ENCODE data around the gene BEGAIN. TPM values are rescaled to one million over a fixed set of nuclear protein-coding genes. Genes with fewer than 3 reads are reported as not detected.

Gene BEGAIN
- total RNA-seq, 1 experiment from 2014 or later = not detected

DNA sequence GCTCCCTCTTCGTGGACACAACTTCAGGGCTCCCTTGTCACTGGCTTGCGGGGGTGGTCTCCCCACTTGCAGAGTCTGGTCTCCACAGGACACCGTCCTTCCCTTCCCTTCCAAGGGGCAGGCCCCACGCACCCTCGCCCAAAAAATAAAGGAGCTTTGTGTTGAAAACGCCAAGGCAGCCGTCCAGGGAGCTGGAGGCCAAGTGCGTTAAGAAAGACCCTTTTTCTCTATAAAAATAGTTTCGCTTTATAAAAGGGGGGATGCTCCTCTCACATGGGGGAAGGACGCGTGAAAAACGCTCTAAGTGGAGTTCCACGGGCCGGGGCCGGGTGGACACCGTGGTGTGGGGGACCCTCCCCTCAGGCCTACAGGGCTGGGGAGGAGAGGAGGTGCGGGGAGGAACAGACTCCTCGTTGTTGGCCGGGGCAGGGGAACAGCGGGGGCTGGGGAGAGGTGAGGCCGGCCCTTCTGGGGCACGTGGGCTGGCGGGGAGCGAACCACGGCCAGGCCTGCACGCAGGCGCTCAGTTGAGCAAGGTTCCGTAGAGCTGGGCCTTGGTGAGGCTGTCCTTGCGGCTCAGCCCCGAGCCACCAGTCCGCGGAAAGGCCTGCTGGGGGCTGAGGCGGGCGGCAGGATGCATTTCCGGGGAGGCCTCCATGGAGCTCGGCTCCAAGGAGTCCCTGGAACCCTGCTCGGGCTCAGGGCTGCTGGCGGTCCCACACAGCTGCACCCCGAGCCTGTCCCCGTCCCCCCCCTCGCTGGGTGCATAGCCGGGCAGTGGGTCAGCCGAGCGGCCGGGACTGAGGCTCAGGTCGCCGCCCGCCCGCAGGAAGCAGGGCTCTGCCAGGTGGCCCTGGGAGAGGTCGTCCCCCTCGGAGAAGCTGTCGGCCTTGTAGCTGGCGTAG, 49.5 kb downstream of the BEGAIN start:
- Histone ChIP-seq H3K4me2 (no peak overlapping the region), H3K4me3 (no peak overlapping the region), H3K27ac (no peak overlapping the region), H3K4me1 (replicated peaks; ENCODE audit: insufficient read depth) (no peaks in the 10 kb centered on the region), H3K27me3 (ENCODE audit: insufficient read depth, low read depth) (no peaks in the 10 kb centered on the region), H4K20me1 (ENCODE audit: insufficient read depth) (no peaks in the 10 kb centered on the region), H3K9me3 (ENCODE audit: insufficient read depth, low read depth) (no peaks in the 10 kb centered on the region), H3K36me3 (ENCODE audit: low read depth) (no peaks in the 10 kb centered on the region), H3K79me2 (ENCODE audit: low read depth) (no peaks in the 10 kb centered on the region), H3F3A (ENCODE audit: insufficient read depth, low read depth) (no peaks in the 10 kb centered on the region), H3K9me2 (ENCODE audit: insufficient read depth) (no peaks in the 10 kb centered on the region), H2AFZ (no peak overlapping the region)
- BruUV-seq (replicated peaks) = no TSS peak
- TF ChIP-seq, protein P1, sequence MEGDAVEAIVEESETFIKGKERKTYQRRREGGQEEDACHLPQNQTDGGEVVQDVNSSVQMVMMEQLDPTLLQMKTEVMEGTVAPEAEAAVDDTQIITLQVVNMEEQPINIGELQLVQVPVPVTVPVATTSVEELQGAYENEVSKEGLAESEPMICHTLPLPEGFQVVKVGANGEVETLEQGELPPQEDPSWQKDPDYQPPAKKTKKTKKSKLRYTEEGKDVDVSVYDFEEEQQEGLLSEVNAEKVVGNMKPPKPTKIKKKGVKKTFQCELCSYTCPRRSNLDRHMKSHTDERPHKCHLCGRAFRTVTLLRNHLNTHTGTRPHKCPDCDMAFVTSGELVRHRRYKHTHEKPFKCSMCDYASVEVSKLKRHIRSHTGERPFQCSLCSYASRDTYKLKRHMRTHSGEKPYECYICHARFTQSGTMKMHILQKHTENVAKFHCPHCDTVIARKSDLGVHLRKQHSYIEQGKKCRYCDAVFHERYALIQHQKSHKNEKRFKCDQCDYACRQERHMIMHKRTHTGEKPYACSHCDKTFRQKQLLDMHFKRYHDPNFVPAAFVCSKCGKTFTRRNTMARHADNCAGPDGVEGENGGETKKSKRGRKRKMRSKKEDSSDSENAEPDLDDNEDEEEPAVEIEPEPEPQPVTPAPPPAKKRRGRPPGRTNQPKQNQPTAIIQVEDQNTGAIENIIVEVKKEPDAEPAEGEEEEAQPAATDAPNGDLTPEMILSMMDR (conservative IDR thresholded peaks at IDR 0.05) = no peak
- no peak for TF ChIP-seq EZH2 (IDR thresholded peaks at IDR 0.05; ENCODE audit: low read depth)
- CTCF ChIA-PET = no interaction called here
- intact Hi-C loops (cut with micrococcal nuclease; ENCODE audit: unreplicated experiment) = no loop called here
- DNase-seq = no peak
- POLR2A ChIA-PET (ENCODE audit: unreplicated experiment) = no interaction called here

DNA sequence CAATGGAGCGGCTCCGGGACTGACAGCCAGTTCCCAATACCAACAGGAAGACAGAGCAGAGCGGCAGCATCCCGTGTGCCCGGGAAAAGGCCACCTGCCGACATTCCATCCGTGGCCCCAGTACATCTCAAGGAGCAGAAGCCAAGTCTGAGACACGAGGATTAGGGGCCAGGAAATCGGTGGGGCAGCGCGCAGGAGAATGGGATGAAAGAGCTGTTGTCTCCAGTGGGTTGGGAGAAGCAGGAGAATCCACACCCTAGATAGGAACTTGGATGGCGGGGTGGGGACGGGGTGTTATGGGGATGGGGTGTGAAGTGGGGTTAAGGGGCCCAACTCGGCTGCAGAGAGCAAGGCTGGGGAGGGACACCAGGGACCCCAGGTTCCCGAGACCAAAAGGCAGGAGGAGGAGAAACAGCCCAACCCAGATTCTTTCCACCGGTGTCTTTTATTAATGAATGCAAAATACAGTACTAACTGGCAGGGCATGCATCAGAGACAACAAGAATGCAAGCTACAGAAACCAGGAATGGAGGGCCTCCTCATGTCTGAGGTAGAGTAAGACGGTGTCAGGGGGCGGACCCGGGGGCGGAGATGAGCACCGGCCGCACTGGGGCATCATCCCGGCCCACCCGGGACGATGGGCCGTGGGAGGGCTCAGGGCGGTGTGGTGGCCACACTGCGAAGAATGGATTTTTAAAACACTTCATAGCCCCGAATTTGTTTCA, 50.3 kb downstream of the BEGAIN start:
- Histone ChIP-seq H4K20me1 (ENCODE audit: insufficient read depth) (no peaks in the 10 kb centered on the region), H3K79me2 (ENCODE audit: low read depth) (no peaks in the 10 kb centered on the region), H3K36me3 (ENCODE audit: low read depth) (no peaks in the 10 kb centered on the region), H3K27ac (no peak overlapping the region), H3K9me3 (ENCODE audit: insufficient read depth, low read depth) (no peaks in the 10 kb centered on the region), H3K4me3 (no peak overlapping the region), H3F3A (ENCODE audit: insufficient read depth, low read depth) (no peaks in the 10 kb centered on the region), H3K4me1 (replicated peaks; ENCODE audit: insufficient read depth) (no peaks in the 10 kb centered on the region), H3K27me3 (ENCODE audit: insufficient read depth, low read depth) (no peaks in the 10 kb centered on the region), H3K9me2 (ENCODE audit: insufficient read depth) (no peaks in the 10 kb centered on the region), H3K4me2 (no peak overlapping the region), H2AFZ (no peak overlapping the region)
- DNase-seq = no peak
- no peak for TF ChIP-seq EZH2 (IDR thresholded peaks at IDR 0.05; ENCODE audit: low read depth)
- TF ChIP-seq, protein P1 (conservative IDR thresholded peaks at IDR 0.05) = no peak
- BruUV-seq (replicated peaks) = no TSS peak
- CTCF ChIA-PET = no interaction called here
- POLR2A ChIA-PET (ENCODE audit: unreplicated experiment) = no interaction called here
- intact Hi-C loops (cut with micrococcal nuclease; ENCODE audit: unreplicated experiment) = no loop called here

DNA sequence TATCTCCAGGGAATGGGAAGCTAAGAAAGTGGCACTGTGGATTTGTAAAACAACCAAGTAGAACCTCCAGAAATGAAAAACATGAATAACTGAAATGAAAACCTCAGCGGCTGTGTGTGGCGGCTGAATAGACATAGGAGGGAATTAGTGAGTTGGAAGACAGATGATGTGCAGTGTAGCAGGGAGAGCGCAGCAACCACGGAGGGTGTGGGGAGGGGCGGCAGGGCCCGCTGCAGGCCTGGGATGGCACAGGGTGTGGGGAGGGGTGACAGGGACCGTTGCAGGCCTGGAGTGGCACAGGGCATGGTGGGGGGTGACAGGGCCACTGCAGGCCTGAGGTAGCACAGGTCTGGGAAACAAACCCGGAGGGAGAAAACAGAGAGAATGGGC, 51.1 kb downstream of the BEGAIN start:
- intact Hi-C loops (cut with micrococcal nuclease; ENCODE audit: unreplicated experiment) = no loop called here
- no peaks in the 10 kb centered on the region for H3K4me1 ChIP-seq (replicated peaks; ENCODE audit: insufficient read depth)
- no peaks in the 10 kb centered on the region for H3K9me2 ChIP-seq (ENCODE audit: insufficient read depth)
- H3K36me3 ChIP-seq (ENCODE audit: low read depth) = no peaks in the 10 kb centered on the region
- H3K4me3 ChIP-seq = no peak overlapping the region
- no peaks in the 10 kb centered on the region for H4K20me1 ChIP-seq (ENCODE audit: insufficient read depth)
- H3K27me3 ChIP-seq (ENCODE audit: insufficient read depth, low read depth) = no peaks in the 10 kb centered on the region
- no TSS peak for BruUV-seq (replicated peaks)
- POLR2A ChIA-PET (ENCODE audit: unreplicated experiment) = no interaction called here
- TF ChIP-seq, protein P1 (conservative IDR thresholded peaks at IDR 0.05) = no peak
- no peak for TF ChIP-seq EZH2 (IDR thresholded peaks at IDR 0.05; ENCODE audit: low read depth)
- no peaks in the 10 kb centered on the region for H3K9me3 ChIP-seq (ENCODE audit: insufficient read depth, low read depth)
- H3F3A ChIP-seq (ENCODE audit: insufficient read depth, low read depth) = no peaks in the 10 kb centered on the region
- no peak for DNase-seq
- H3K79me2 ChIP-seq (ENCODE audit: low read depth) = no peaks in the 10 kb centered on the region
- no peak overlapping the region for H3K27ac ChIP-seq
- no peak overlapping the region for H3K4me2 ChIP-seq
- no peak overlapping the region for H2AFZ ChIP-seq
- CTCF ChIA-PET = no interaction called here
